Spleen (tissue), 11 donors: Measurements from ENCODE around the gene CYP4B1. TPM values are rescaled to one million over a fixed set of nuclear protein-coding genes. Genes with fewer than 3 reads are reported as not detected.

Experiments
- DNase-seq: peaks from one replicate; pipeline ENCODE4 v3.0.0-alpha.2; 2020
- H3K27ac ChIP-seq, 8 donors: fragments of 200-600 bp; sonication (generic) in 7 of 8; 1 replicate in 4 of 8; 2 replicates in 4 of 8; pipeline versions ENCODE4 v1.5.0 to v1.8.0; 2016 to 2021; ENCODE audit warnings: inconsistent platforms in 4 of 8, mild to moderate bottlenecking in 4 of 8, moderate library complexity in 1 of 8
- H3K27me3 ChIP-seq, 7 donors: fragments of 200-600 bp; sonication (generic) in 6 of 7; replicated peaks in 1 of 7; 1 replicate in 4 of 7; 2 replicates in 3 of 7; pipeline versions ENCODE4 v1.5.0 to v1.8.0; 2016 to 2021; ENCODE audit warnings: inconsistent platforms in 3 of 7, mild to moderate bottlenecking in 1 of 7
- H3K36me3 ChIP-seq, 6 donors: fragments of 200-600 bp; sonication (generic) in 5 of 6; 1 replicate in 4 of 6; 2 replicates in 2 of 6; pipeline versions ENCODE4 v1.5.0 to v1.8.0; 2016 to 2021; ENCODE audit warnings: inconsistent platforms in 2 of 6
- H3K4me1 ChIP-seq, 6 donors: fragments of 200-600 bp; sonication (generic) in 5 of 6; 1 replicate in 3 of 6; 2 replicates in 3 of 6; pipeline versions ENCODE4 v1.5.0 to v1.8.0; 2016 to 2021; ENCODE audit warnings: inconsistent platforms in 3 of 6
- H3K4me3 ChIP-seq, 8 donors: fragments of 200-600 bp; sonication (generic) in 7 of 8; 1 replicate in 4 of 8; 2 replicates in 4 of 8; pipeline versions ENCODE4 v1.5.0 to v1.8.0; 2016 to 2021; ENCODE audit warnings: inconsistent platforms in 4 of 8, mild to moderate bottlenecking in 4 of 8, moderate library complexity in 2 of 8
- H3K9me3 ChIP-seq, 8 donors: fragments of 200-600 bp; sonication (generic) in 7 of 8; 1 replicate in 4 of 8; 2 replicates in 4 of 8; pipeline versions ENCODE4 v1.5.0 to v1.8.0; 2016 to 2021; ENCODE audit warnings: inconsistent platforms in 4 of 8
- POLR2A ChIP-seq, 3 donors: fragments of 450-650 bp; IDR thresholded peaks; one replicate each; pipeline ENCODE4 v1.5.1; 2017; ENCODE audit warnings: antibody characterized with exemption in 3 of 3, mild to moderate bottlenecking in 1 of 3
- POLR2AphosphoS5 ChIP-seq, 3 donors: sonication (generic); formaldehyde crosslinking; IDR thresholded peaks; one replicate each; pipeline ENCODE4 v1.5.1; 2017; ENCODE audit warnings: antibody characterized with exemption in 3 of 3
- WGBS, 5 donors: extraction: QIAGEN DNeasy Blood & Tissue Kit in 3 of 5; methylation state at CpG; one replicate each; pipeline versions ENCODE4 v1.1.5 to v1.1.7; 2013 to 2018; 5-methylcytosine and 5-hydroxymethylcytosine counted together
- intact Hi-C: fragments of 100-400 bp; cut with DNase I; formaldehyde crosslinking; loops from one replicate; pipeline ENCODE4 v1.15.0; 2023; ENCODE audit warnings: low total_unique reads
- polyA plus RNA-seq, 3 donors: library from polyadenylated mRNA; stranded (reverse); fragments of 200-250 nt; gene quantifications; one replicate each; pipeline ENCODE4 v1.2.1, GENCODE V29; 2013
- total RNA-seq, 7 donors: library from RNA; depleted of rRNA in 3 of 7; stranded (reverse); fragments of >200 nt in 3 of 7; fragmentation: NEBNext Ultra II Directional in 4 of 7; extraction: Animal tissue kit (Norgen Biotek cat#: 25700) in 4 of 7; gene quantifications; one replicate each; pipeline versions ENCODE4 v1.1.0 to v1.2.1, GENCODE V29; 2016 to 2021
- TF ChIP-seq, protein P1 (sequence below), 11 experiments: fragments of 200-600 bp in 7 of 11; fragments of 450-650 bp in 4 of 11; sonication (generic) in 4 of 11; IDR thresholded peaks in 8 of 11; conservative IDR thresholded peaks in 3 of 11; 1 replicate in 7 of 11; 2 replicates in 4 of 11; pipeline versions ENCODE4 v1.4.0 to v1.8.0; 2016 to 2021; ENCODE audit warnings: antibody characterized with exemption in 11 of 11, inconsistent platforms in 4 of 11, mild to moderate bottlenecking in 1 of 11
- donor health status: healthy with polysubstance abuse.
- donor health status: DM: no; HTN: no; CAD: no; lungs with moderate emphysema.
- donor health status: DM: no; HTN: no; CAD: no.
- donor health status: Bipolar disorder and iron deficiency.
- donor health status: healthy.
- donor health status: DM: no; HTN: no; CAD: no.
- donor health status: DM: yes; HTN: yes; CAD: no.

Gene CYP4B1
- total and polyA plus RNA-seq, 10 donors: 0.32 to 3.5 (median 1.0) TPM; not detected in 3

DNA sequence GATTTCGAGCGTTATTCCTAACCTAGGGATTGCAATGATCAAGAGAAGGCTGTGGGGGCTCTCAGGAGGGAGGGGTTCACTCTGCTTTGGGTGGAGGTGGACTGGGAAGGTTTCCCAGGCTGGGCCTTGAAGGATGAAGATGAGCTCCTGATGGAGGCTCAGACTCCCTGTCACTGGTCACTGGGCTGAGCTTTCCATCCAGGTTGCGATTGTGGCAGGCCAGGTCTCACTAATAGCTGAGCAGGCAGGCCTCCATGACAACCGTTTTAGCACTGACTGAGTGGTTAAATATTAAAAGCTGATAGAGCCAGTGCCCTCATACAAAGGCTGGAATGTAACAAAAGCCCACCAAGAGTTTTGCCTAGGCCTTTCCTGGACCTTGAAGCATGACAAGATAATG lies 43.7 kb upstream of the CYP4B1 start:
- intact Hi-C loops: no loop called here
- no peak for DNase-seq
- H3K4me3 ChIP-seq: no peak overlapping the region
- no peak overlapping the region for H3K27ac ChIP-seq
- H3K36me3 ChIP-seq: no peaks in the 10 kb centered on the region
- H3K4me1 ChIP-seq: peaks cover 0 to 3% (median 0%) of the 10 kb centered on the region in 6 donors
- TF ChIP-seq, protein P1, sequence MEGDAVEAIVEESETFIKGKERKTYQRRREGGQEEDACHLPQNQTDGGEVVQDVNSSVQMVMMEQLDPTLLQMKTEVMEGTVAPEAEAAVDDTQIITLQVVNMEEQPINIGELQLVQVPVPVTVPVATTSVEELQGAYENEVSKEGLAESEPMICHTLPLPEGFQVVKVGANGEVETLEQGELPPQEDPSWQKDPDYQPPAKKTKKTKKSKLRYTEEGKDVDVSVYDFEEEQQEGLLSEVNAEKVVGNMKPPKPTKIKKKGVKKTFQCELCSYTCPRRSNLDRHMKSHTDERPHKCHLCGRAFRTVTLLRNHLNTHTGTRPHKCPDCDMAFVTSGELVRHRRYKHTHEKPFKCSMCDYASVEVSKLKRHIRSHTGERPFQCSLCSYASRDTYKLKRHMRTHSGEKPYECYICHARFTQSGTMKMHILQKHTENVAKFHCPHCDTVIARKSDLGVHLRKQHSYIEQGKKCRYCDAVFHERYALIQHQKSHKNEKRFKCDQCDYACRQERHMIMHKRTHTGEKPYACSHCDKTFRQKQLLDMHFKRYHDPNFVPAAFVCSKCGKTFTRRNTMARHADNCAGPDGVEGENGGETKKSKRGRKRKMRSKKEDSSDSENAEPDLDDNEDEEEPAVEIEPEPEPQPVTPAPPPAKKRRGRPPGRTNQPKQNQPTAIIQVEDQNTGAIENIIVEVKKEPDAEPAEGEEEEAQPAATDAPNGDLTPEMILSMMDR (IDR thresholded peaks at IDR 0.05 in 8 of 11, conservative IDR thresholded peaks at IDR 0.05 in 3 of 11): no peak
- TF ChIP-seq POLR2AphosphoS5 (IDR thresholded peaks at IDR 0.05) (no peak), POLR2A (IDR thresholded peaks at IDR 0.05) (no peak)
- no peaks in the 10 kb centered on the region for H3K9me3 ChIP-seq
- WGBS, 5 donors: 77 to 84% (median 78%) methylated on average over 4 of the region's 4 CpGs
- H3K27me3 ChIP-seq: peaks cover 0 to 43% (median 0%) of the 10 kb centered on the region in 7 donors

DNA sequence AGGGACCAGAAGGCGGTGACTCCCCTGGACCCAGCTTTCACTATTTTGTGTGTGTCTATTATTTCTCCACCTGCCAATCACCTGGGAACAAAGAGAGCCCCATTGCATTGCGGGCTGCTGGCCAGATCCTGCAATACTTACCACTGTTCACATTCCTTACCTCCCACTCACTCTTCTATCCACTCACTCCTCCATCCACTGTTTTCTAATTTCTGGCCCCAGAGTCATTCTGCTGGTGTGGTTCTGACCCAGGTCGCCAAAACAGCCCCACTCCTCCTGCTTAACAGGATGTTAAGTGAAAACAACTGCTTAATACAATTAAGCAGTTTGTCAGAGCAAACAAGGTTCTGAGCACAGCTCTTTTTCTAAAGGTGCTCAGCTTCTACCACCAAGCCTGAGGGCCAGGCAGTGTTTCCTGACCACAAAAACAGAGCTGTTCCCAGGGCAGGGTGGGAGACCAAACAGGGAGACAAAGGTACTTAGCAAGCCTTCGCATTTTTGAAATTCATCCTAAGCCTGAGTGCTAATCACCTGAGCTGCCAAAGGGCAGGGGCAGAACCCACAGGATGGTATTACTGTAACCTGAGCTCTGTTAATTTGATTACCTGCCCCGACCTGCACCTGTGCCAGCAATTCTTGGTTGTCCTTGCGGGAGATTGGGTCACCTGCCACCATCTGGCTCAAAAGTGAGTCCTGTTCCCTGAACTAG lies 41.4 kb upstream of the CYP4B1 start:
- DNase-seq: no peak
- Histone ChIP-seq H3K4me3 (no peak overlapping the region), H3K36me3 (no peaks in the 10 kb centered on the region), H3K27ac (no peak overlapping the region), H3K4me1 (peaks cover 0 to 3% (median 0%) of the 10 kb centered on the region in 6 donors), H3K27me3 (peaks cover 0 to 36% (median 0%) of the 10 kb centered on the region in 7 donors), H3K9me3 (peaks cover 0 to 2% (median 0%) of the 10 kb centered on the region in 8 donors)
- 59 to 67% (median 65%) methylated on average over 6 of the region's 6 CpGs for WGBS, 5 donors
- intact Hi-C loops: no loop called here
- TF ChIP-seq POLR2AphosphoS5 (IDR thresholded peaks at IDR 0.05): no peak
- TF ChIP-seq, protein P1 (IDR thresholded peaks at IDR 0.05 in 8 of 11, conservative IDR thresholded peaks at IDR 0.05 in 3 of 11): no peak
- TF ChIP-seq POLR2A (IDR thresholded peaks at IDR 0.05): no peak

DNA sequence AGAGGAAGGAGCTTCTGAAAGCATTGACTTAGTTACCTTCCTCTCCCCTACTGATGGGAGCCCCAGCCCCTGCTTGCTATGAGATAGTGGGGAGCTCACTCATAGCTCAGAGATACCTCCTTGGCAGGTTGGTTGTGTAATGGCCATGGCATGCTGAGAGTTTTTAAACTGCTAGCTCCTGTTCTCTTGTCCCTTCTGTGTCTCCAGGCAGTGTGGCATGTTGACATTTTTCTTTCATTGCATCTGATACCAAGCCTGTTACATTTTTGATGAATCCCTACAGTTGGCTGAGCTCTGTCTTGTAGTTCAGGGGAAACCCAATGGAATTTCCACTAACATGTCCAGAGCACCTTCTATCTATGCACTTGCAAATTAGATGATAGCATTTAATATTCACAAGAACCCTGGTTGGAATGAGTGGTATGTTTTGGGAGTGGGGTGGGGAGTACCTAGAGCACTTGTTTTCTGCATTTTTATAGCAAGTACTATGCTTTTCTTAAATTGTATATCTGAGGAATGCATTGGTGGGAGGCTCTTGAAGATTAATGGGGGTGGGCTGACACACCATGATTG lies 40.8 kb upstream of the CYP4B1 start:
- TF ChIP-seq, protein P1 (IDR thresholded peaks at IDR 0.05 in 8 of 11, conservative IDR thresholded peaks at IDR 0.05 in 3 of 11): no peak
- TF ChIP-seq POLR2AphosphoS5 (IDR thresholded peaks at IDR 0.05) (no peak), POLR2A (IDR thresholded peaks at IDR 0.05) (no peak)
- H3K36me3 ChIP-seq: no peaks in the 10 kb centered on the region
- H3K27ac ChIP-seq: no peak overlapping the region
- DNase-seq: no peak
- no peak overlapping the region for H3K4me3 ChIP-seq
- intact Hi-C loops: no loop called here
- peaks cover 0 to 3% (median 0%) of the 10 kb centered on the region in 6 donors for H3K4me1 ChIP-seq
- peaks cover 0 to 36% (median 0%) of the 10 kb centered on the region in 7 donors for H3K27me3 ChIP-seq
- H3K9me3 ChIP-seq: peaks cover 0 to 8% (median 0%) of the 10 kb centered on the region in 8 donors

DNA sequence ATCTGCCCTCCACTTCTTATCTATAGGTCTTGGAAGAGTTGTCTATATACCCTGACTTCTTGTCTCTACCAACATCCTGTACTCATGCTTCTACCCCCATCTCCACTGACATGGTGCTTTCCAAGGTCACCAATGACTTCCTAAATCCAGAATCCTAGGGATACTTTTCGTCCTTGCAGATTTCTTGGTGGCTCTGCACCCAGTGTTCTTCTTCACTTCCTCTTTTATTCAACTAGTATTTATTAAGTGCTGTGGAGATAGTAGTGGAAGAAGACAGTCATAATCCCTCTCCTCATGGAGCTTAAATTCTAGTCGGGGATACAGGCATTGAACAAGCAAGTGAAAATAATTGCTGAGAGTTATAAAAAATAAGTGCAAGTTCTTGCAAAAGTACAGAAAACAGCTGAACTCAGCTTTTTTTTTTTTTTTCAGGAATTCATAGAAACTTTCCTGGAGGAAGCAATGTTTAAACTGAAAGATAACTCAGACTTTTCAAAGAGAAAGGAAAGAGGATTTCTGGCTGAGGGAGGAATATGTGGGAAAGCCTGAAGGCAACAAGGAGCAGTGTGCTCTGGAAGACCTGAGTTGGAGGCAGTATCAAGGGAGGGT lies 38.2 kb upstream of the CYP4B1 start:
- intact Hi-C loops: no loop called here
- H3K27me3 ChIP-seq: peaks cover 0 to 44% (median 0%) of the 10 kb centered on the region in 7 donors
- WGBS, 5 donors: 53 to 72% (median 62%) methylated on average over 2 of the region's 2 CpGs
- peaks cover 0 to 8% (median 0%) of the 10 kb centered on the region in 8 donors for H3K9me3 ChIP-seq
- no peaks in the 10 kb centered on the region for H3K36me3 ChIP-seq
- H3K27ac ChIP-seq: no peak overlapping the region
- TF ChIP-seq, protein P1 (IDR thresholded peaks at IDR 0.05 in 8 of 11, conservative IDR thresholded peaks at IDR 0.05 in 3 of 11): no peak
- TF ChIP-seq POLR2AphosphoS5 (IDR thresholded peaks at IDR 0.05) (no peak), POLR2A (IDR thresholded peaks at IDR 0.05) (no peak)
- no peak overlapping the region for H3K4me3 ChIP-seq
- no peak for DNase-seq
- no peaks in the 10 kb centered on the region for H3K4me1 ChIP-seq
